HCT116 (cell line): ENCODE data around the gene FMO5.

ENCODE experiments used
- EZH2 ChIP-seq: fragments of 200-600 bp; sonication (generic); IDR thresholded peaks from 2 replicates; pipeline ENCODE4 v1.6.1; 2017; ENCODE audit warnings: antibody characterized with exemption, mixed run types
- POLR2A ChIP-seq: IDR thresholded peaks from 2 replicates; pipeline ENCODE4 v1.7.0; 2011; ENCODE audit warnings: borderline replicate concordance; ENCODE audit not compliant: insufficient read depth, insufficient read length; ENCODE audit errors: extremely low read depth
- SIN3A ChIP-seq: IDR thresholded peaks from 2 replicates; pipeline ENCODE4 v1.6.1; 2012; ENCODE audit warnings: low read depth
- YY1 ChIP-seq: IDR thresholded peaks from 2 replicates; pipeline ENCODE4 v1.6.1; 2011; ENCODE audit warnings: low read length, low read depth, moderate library complexity, mild to moderate bottlenecking; ENCODE audit not compliant: insufficient replicate concordance; ENCODE audit errors: extremely low read depth
- TF ChIP-seq, protein P1 (sequence below), 3 experiments: fragments of 200-600 bp in 1 of 3; sonication (generic) in 1 of 3; IDR thresholded peaks in 2 of 3; conservative IDR thresholded peaks in 1 of 3; 2 replicates each; pipeline ENCODE4 v1.5.1; 2012 to 2017; ENCODE audit warnings: low read depth in 2 of 3, low read length in 2 of 3, antibody characterized with exemption in 1 of 3, borderline replicate concordance in 1 of 3, control low read depth in 1 of 3, mild to moderate bottlenecking in 1 of 3, mixed read lengths in 1 of 3, mixed run types in 1 of 3, moderate library complexity in 1 of 3; ENCODE audit not compliant: insufficient read depth in 1 of 3

DNA sequence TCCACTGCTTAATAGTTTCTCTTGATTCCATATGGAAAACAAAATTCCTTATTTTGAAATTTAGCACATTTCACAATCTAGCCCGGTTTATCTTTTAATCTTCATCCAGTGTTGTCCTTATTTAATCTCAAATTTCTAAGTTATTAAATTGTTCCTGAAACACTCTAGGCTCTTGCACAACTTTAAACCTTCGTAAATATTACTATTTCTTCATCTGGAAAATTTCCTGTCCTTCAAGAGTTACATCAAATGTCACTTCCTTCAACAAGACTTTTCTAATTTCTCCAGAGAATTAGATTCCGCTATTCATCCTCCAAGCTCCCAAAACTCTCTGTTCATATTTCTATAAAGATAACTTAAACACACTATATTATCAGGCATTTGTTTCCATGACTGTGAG, 6.5 kb downstream of the FMO5 start:
- TF ChIP-seq YY1 (no peak), POLR2A (no peak), SIN3A (no peak), EZH2 (no peak)
- TF ChIP-seq, protein P1, sequence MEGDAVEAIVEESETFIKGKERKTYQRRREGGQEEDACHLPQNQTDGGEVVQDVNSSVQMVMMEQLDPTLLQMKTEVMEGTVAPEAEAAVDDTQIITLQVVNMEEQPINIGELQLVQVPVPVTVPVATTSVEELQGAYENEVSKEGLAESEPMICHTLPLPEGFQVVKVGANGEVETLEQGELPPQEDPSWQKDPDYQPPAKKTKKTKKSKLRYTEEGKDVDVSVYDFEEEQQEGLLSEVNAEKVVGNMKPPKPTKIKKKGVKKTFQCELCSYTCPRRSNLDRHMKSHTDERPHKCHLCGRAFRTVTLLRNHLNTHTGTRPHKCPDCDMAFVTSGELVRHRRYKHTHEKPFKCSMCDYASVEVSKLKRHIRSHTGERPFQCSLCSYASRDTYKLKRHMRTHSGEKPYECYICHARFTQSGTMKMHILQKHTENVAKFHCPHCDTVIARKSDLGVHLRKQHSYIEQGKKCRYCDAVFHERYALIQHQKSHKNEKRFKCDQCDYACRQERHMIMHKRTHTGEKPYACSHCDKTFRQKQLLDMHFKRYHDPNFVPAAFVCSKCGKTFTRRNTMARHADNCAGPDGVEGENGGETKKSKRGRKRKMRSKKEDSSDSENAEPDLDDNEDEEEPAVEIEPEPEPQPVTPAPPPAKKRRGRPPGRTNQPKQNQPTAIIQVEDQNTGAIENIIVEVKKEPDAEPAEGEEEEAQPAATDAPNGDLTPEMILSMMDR (IDR thresholded peaks at IDR 0.05 in 2 of 3, conservative IDR thresholded peaks at IDR 0.05 in 1 of 3; ENCODE audit: borderline replicate concordance in 1 of 3, insufficient read depth in 1 of 3, low read depth in 2 of 3, low read length in 2 of 3), result no peak
